Suppressor macrophage treated with lipopolysaccharide for 4 hours (primary cell): ENCODE measurements around the gene SLC22A23.
A peak's percentile ranks its signal among the peaks of the same experiment; 100 is the strongest.

Experiments used
- DNase-seq: peaks from one replicate; pipeline ENCODE4 v3.0.0-alpha.2; 2020

Gene SLC22A23

DNA sequence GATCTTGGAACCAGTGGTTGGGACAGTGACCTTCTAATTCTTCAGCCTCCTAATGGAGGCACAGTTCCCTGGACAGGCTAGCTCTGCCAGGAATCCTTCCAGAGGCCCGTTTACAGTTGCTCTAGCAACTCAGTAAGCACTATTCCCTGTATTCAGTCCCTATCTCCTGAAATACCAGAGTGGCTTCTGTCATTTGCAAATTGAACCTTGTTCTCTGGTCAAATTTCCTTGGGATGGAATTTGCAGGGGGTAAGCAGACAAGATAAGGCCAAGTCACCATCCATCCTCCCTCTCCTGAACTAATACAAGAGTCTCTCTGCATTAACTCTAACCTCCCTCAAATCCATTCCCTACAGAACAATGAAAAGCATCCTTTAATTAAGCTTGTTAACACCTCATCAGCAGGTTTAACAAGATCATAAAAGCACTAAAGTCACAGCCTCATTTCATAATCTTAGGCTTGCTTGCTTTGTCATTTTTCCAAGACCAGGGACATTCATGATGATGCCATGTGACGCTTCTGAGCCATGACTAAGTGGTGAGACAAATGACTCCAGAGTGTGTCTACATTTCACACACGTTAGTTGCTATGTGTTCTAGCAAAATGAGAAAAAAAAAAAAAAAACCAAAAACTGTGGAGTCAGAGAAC, 37.1 kb downstream of the SLC22A23 start:
- DNase-seq: peak; percentile 60

DNA sequence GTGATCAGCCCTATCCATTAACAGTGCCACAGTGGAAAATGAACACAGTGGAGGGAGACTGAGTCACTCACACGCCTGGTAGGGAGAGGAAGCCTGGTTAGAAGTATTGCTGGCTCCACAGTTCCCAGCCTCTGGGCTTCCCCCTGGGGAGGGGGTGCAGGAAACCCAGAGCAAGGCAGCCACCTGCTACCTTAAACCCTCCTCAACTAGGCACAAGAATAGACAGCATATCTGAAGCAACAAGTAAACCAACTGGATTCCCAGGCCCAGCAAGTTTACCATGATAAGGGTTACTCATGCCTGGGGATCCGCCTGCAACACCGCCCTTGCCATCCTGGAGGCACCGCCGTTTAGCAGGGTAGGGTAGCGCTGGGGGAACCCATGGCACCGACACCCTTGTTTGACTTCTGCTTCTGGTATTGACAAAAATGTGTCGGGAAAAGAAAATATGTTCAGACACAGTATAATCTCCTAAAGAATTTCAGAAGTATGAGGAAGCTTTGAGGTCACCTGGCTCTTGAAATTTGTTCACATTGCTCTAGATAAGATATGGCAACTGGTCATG, 38.3 kb downstream of the SLC22A23 start:
- no peak for DNase-seq

DNA sequence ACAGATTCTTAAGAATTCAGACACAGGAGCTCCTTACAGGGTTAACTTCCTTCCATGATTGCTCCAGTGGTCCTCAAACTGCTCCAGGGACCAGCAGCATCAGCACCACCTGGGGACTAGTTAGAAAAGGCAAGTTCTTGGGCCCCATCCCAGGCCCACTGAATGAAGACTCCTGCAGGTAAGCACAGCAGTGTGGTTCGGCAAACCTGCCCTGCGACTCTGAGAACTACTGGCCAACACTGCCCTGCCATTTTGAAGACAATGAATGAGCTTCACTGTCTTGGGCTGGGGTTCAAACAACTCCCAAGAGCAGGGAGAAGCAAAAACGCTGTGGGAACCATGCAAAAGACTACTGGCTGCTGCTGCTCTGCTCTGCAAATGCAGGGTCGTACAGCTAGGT, 39.4 kb downstream of the SLC22A23 start:
- DNase-seq: no peak

DNA sequence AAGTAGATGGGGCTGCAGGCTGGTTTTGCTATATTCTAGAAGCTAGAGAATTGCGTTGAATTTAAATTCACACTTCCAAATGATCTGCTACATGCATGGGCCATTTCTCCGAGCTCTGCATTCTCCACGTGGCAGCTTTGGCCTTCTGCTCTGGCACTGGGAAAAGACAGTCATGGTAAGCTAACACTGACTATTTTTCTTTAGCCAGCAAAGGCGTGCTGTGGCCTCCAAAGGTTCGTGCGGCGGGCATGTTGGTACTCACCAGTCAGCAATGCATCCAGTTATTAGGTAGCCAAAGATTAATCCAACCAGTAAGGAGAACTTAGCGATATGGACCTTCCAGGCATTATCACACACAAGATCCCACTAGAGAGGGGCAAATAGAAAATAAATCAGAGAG, 41.4 kb downstream of the SLC22A23 start:
- DNase-seq: no peak

DNA sequence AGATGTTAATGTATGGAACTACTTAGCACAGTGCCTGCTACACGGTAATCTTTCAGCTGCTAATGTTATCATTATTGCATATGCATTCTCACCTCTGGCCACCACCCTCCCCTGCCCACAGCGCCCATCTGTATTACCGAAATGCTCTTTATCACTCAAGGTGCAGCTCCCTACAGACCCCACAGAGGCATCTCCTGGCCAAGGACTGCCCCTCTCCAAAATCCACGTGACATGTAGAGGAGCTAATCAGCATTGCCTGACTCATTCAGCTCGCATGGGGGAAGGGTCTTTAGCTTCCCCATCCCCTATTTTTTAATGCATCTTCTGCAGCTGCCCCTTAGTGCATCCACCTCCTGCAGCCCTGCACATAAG, 41.8 kb downstream of the SLC22A23 start:
- no peak for DNase-seq

DNA sequence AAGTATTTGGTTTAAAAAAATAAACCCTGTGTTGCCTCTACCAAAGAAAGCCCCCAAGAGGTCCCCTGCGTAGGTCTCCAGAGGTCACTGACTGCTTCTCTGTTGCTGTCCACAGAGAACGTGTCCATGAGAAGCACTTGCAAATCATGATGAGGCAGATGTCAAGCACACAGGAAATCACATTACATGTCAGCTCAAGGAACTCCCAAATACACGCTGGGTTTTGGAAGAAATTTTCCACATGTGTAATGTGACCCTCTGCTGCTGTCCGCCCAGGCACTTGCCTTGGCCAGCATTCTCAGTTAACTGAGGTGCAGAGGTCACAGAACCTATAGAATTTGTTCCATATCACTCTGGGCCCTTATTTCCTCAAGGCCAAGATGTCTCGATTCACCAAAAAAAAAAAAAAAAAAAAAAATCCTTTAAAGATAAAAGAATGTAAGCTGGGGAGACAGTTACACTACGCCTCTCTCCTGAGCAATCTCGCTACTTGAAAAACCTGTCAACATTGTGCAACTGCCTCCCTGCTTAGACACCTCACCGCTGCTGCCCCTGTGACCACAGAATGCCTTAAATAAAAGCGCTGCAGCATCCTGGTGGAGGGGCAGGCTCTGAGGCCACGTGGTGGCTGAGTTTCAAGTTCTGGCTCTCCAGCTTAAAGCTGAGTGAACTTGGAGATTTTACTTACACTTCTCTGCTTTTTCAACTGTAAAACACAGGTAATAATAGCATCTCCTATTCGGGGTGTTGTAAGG, 42.3 kb downstream of the SLC22A23 start:
- no peak for DNase-seq

DNA sequence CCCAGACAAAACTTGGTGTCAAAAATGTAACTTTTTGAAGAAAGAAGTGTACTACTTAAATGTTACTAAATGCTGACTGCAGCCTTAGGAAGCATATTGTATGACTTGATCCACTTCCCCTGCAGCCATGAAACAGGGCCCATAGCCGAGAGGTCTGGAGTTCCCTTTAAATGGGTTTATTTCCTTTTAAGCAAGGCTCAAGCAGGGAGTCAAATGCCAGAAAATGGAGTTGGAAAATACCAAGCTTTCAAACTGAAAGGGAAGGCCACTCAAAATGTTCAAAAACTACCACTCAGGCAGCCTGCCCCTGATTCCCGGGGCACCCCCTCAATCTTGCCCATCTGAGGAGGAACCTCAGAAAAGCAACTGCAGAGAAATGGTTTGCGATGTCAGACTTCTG, 43.3 kb downstream of the SLC22A23 start:
- DNase-seq: peak; percentile 35

DNA sequence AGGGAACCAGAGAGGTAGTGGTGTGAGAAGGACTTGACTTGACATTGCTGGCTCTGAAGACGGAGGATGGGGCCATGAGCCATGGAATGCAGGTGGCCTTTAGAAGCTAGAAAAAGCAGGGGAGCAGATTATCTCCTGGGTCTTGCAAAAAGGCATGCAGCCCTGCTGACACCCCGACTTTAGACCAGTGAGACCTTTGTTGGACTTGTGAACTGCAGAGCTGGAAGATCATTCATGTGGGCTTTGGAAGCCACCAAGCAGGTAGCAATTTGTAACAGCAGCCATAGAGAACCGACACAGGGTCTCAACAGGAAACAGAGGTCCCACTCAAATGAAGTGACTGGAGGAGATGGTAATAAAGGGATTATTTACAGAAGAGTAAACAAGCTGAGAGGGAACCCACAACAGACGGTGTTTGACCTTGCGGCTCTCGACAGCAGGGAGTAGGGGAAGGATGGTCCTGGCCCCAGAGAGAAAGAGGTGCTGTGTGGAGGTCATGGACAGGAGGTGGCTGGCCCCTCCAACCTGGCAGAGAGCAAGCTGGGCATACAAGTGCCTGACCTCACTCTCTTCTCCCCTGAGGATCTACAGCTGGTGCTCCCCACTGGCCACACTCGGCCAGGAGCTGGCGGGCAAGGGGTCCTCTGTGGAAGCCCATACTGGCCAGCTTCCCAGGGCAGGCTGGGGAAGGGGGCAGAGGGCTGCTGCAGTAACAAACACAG, 43.9 kb downstream of the SLC22A23 start:
- DNase-seq: no peak

DNA sequence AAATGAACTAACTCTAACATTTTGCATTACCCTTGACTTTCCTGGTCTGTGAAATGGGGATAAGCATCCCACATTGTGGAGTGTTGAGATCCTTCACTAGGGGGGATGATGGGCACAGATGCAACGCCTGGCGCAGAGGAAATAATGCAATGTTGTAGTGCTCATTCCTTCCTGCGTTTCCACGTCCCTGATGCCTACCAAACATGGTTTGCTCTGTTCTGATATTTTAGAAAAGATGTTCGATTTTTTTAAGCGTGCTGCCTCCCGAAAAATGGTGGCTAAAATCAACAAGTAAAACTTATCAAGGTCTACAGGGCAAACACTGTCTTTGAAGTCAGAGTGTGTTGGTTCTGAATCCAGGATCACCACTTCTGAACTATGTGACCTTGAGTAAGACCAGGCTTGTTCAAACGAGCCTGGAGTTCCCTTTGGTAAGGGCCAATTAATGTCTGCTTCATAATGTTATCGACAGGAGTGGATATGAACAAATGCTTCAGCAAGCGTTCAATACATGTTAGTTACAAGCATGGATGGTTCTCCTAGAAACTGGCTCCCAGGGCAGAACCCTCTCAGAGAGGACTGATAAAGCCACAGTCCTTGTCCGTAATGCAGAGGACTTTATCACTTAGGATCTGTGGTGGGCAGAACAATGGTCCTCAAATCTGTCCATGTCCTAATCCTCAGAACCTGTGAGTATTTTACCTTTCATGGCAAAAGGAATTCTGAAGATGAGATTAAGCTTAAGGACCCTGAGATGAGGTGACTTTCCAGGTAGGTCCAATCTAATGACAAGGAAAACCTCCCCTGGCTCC, 44.7 kb downstream of the SLC22A23 start:
- no peak for DNase-seq

DNA sequence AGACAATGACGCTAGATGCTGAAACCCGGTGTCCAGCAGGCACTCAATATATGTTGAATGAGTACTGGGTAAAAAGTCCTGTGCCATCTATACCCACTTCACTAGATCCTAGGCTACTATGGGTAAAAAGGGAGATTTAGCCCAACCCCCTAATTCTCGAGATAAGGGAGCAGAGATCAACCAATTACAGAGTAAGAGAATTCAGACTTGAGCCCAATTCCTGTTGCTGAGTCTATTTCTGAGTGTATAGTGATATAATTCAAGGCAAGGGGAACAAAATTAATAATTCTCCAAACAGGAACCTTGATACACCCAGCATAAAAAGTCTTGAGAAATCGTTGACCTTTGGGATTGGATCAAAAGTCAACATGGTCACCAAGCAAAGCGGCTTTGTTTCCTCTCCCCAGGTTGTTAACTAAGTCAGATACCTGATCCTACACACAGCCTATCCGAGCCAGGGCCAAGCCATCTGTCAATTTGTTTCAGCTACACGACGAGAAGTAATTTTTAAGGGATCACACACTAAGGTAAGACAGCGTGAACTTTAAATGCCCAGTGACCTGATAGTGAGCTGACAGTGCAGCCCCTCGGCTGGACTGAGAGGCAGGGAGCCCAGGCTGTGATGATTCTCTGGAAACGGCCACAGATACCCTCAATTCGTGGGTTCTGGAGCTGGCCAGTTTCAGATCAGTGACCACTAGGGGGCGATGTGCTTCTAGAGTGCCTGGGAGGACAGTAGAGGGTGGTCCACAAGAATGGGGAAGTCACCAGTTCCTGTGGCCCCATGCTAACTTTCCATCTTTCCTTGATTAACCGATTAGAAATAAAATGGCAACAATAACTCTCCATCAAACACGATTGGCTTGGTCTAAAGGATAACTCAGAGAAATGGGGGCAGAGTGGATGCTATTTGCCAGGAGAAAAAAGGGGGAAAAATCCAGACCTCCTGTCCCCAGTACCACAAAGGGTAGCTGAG, 46.2 kb downstream of the SLC22A23 start:
- DNase-seq: peak; percentile 70

DNA sequence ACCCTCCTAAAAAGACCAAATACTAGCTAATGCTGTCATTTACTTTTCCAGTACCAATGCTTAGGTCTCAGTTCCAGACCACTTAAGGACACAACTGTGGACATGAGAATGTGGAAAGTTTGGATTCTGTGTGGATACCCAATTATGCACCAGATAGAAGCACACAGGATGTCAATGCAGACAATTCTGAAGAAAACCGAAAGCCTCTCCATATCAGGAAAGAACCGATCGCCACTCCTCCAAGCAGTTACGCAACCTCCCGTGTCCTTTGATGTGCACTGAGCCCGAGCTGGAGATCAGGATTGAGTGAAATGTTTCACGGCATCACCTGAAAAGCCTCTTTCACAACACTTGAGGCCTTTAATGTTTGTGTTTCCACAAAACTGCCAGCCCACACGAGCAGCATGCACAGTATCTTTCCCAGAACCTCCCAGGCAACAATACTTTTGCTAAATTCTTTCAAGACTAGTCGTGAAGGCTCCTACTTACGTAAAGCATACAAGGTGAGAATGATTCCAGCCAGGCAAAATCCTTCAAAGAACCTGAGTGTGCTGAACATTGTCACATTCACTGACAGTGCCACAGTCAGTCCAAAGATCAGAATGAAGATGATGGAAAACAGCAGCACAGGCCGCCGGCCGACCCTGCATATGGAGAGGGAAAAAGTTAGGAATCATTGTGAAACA, 47.0 kb downstream of the SLC22A23 start:
- DNase-seq: peak; percentile 19

DNA sequence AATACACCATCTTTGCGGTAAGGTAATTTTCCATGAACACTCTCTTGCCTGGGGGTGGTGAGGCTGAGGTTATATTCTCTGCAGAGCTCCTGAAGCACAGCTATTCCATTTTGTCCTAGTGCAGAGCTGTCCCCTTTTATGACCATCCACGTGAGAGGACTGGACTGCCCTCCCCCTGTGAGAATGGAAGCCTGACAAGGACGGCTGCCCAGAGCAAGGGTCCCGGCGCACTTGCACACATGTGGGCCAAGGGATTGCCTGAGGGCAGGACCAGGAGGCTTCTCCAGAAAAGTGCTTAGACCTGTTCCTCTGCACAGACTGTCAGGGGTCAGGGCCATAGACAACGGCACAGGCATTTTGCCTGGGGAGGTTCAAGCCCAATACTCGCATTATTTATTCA, 48.2 kb downstream of the SLC22A23 start:
- no peak for DNase-seq

DNA sequence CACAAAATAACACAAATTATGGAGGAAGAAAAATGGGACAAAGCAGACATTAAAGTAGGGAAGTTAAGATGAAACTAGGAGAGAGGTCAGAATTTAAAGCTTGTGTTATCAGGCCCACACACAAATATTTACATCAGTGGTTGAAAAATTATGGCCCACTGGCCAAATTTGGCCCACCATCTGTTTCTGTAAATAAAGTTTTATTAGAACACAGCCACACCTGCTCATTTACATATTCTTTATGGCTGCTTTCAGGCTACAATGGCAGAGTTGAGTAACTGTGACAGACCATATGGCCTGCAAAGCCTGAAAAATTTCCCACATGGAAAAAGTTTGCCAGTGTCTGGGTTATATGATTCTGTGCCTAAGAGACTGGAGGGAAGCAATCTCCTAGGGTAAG, 49.0 kb downstream of the SLC22A23 start:
- DNase-seq: no peak

DNA sequence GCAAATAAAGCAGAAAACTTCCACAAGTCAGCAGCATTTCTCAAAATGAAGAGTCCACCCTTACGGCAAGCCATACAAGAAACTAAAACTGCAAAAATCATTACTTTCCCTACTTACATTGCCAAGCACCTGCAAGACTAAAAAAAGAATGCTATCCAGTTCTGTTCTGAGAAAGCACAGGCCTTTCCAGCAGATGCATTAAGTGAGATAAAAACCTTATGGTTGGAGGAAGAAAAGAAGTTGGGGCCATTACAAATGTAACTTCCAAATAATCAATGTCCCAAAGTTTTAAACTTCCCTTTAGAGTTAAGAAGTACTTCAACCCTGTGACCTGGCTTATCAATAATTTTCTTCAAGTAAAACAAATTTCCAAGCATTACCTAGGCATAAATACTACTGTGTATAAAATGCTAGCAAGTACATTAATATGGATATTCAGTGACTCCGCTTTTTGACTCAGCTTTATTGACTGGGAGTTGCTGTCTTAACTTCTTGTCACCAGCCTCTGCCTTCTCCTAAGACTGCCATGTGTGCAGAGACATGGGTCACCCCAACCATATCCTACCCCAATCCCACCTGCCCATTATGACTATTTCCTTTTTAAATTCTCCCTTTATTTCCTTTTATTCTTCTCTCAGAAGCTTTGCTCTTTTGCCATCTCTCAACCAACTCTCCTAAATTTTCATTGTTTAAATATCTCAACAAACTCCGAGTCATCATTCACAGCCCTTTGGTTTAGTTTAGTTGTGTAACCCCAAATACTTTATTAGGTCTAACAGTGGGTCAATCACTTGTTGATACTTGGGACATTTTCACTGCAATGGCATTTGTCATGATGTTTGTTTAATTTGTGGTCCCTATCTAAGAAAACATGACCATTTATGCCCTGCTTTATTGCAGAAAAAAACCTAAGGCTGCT, 49.7 kb downstream of the SLC22A23 start:
- no peak for DNase-seq

DNA sequence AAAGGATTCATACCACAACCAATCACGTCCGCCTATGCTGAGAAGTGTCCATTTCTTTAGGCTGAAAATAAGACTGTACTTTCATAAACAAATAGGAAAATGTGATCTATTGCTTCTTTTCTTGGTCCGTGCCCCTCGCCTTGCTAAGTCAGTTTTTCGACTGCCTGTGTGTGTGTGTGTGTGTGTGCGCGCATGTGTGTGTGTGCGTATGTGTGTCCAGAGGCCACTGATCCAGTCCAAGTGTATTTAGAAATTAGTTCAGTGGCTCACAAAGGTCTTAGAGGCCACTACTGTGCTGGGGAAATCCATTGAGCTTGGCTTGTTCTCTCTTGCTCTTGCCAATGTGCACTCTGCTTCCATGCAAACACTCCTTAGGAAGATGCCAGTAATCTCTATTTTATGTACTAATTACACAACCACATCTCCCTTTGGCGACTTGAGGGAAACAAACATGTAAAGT, 50.5 kb downstream of the SLC22A23 start:
- no peak for DNase-seq

DNA sequence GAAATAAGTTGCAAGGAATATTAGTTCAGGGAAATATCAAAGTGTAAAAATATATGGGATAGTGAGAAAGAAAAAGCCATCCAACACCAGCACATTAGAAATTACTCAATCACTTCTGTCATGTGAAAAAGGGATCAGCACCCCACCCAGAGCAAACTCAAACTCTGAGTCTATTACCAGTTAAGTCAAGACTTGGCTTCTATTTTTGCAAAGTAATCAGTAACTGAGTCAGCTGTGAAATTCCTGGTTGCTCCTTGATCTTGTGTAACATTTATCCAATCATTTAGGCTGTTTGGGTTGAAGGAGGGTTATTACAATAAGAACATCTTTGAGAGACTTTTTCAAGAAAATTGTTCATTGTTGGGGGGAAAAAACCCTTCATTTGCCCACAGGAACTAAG, 51.2 kb downstream of the SLC22A23 start:
- peak; percentile 47 for DNase-seq

DNA sequence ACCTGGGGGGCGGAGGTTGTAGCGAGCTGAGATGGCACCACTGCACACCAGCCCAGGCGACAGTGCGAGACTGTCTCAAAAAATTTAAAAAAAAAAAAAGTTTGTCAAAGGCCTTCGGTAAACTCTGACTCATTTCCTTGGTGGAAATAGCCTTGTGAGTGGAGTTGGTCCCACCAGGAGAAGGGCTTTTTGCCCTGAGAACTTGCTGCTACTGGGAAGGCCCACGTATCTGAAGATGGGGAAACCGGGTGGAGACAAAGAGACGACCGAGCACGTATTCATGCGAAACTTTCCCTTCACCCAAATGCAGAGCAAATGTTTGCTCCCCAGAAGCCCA, 51.7 kb downstream of the SLC22A23 start:
- no peak for DNase-seq

DNA sequence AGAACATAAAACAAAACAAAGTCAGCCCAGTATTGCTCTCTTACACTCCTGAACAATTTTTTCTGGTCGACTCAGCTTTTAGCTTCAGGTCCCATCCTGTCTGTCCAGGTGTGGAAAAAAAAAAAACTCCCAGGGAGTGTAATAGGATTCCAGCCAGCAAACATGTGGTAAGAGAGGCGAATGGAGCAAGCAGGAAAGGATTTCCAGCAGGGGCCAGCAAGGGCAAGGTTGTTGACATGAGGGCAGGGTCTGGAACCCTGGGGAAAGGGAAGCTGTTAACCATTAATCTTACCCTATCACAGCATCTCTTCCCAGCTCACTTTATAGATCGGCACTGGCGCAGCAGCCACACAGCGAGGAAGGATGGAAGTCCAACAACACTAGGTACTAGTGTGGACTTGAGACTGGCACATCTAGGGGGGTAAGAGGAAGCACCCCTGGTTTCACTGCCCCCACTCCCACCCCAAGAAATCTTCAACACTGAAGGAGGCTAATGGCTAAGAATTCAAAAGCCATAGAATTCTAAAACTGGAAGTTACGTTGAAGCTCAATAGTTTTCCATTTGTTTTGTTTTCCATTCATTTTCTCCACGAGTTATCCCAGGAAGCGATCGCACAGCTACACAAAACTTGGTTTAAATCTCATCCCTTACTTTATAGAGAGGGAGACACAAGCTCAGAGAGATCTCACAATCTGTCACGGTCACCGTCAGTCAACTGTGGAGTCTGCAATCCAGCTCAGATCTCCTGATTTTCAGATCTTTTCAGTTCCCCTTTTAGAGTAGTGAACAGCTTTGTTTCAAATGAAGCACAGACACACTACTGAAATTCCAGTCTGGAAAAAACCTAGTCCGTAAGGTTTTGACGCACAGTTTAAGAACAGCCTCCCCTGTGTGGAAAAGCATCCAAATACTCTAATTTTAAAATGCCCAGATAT, 53.3 kb downstream of the SLC22A23 start:
- no peak for DNase-seq
